H9 (cell line): ENCODE data around the gene KIF24. TPM values are rescaled to one million over a fixed set of nuclear protein-coding genes. Genes with fewer than 3 reads are reported as not detected.

ENCODE experiments used
- DNase-seq: peaks from one replicate; pipeline ENCODE4 v3.0.0-alpha.2; 2017
- H2AFZ ChIP-seq: one replicate; pipeline ENCODE4 v1.6.1; 2013; ENCODE audit warnings: mild to moderate bottlenecking, low read length, control low read depth, moderate library complexity
- H2AK5ac ChIP-seq: 2 replicates; pipeline ENCODE4 v1.6.1; 2013; ENCODE audit warnings: low read length, control low read depth, mixed read lengths; ENCODE audit not compliant: insufficient read length
- H2BK120ac ChIP-seq: one replicate; pipeline ENCODE4 v1.6.1; 2013; ENCODE audit warnings: low read depth, mild to moderate bottlenecking, low read length, control low read depth, inconsistent platforms; ENCODE audit not compliant: poor library complexity, severe bottlenecking
- H2BK12ac ChIP-seq: 2 replicates; pipeline ENCODE4 v1.6.1; 2013; ENCODE audit warnings: low read length, control low read depth, mixed read lengths, low read depth; ENCODE audit not compliant: insufficient read length
- H2BK15ac ChIP-seq: 2 replicates; pipeline ENCODE4 v1.6.1; 2013; ENCODE audit warnings: low read depth, low read length, control low read depth
- H2BK20ac ChIP-seq: one replicate; pipeline ENCODE4 v1.6.1; 2013; ENCODE audit warnings: low read depth, mild to moderate bottlenecking, low read length, control low read depth, inconsistent platforms; ENCODE audit not compliant: poor library complexity, severe bottlenecking
- H2BK5ac ChIP-seq: 2 replicates; pipeline ENCODE4 v1.6.1; 2013; ENCODE audit warnings: low read length, control low read depth, mixed read lengths; ENCODE audit not compliant: insufficient read length
- H3K14ac ChIP-seq: 2 replicates; pipeline ENCODE4 v1.6.1; 2013; ENCODE audit warnings: low read length, control low read depth; ENCODE audit not compliant: insufficient read depth
- H3K18ac ChIP-seq: 2 replicates; pipeline ENCODE4 v1.6.1; 2013; ENCODE audit warnings: low read depth, mild to moderate bottlenecking, mixed read lengths, low read length, control low read depth; ENCODE audit not compliant: insufficient read length
- H3K23ac ChIP-seq: 2 replicates; pipeline ENCODE4 v1.6.1; 2013; ENCODE audit warnings: low read length, control low read depth, mixed read lengths, low read depth; ENCODE audit not compliant: insufficient read length
- H3K23me2 ChIP-seq: 2 replicates; pipeline ENCODE4 v1.6.1; 2013; ENCODE audit warnings: low read depth, mild to moderate bottlenecking, mixed read lengths, low read length, control low read depth; ENCODE audit not compliant: insufficient read length, poor library complexity, severe bottlenecking
- H3K27ac ChIP-seq: 2 replicates; pipeline ENCODE4 v1.5.1; 2013; ENCODE audit warnings: low read length, control low read depth, mixed read lengths, low read depth; ENCODE audit not compliant: insufficient read length
- H3K27me3 ChIP-seq: 2 replicates; pipeline ENCODE4 v1.6.1; 2013; ENCODE audit warnings: low read length, control low read depth, inconsistent platforms; ENCODE audit not compliant: insufficient read depth
- H3K4ac ChIP-seq: 2 replicates; pipeline ENCODE4 v1.6.1; 2013; ENCODE audit warnings: low read depth, mild to moderate bottlenecking, control low read depth, inconsistent platforms, low read length, moderate library complexity
- H3K4me1 ChIP-seq: 2 replicates; pipeline ENCODE4 v1.6.1; 2013; ENCODE audit warnings: low read length, control low read depth, inconsistent platforms; ENCODE audit not compliant: insufficient read depth
- H3K4me2 ChIP-seq: 2 replicates; pipeline ENCODE4 v1.6.1; 2013; ENCODE audit warnings: low read length, control low read depth, mixed read lengths; ENCODE audit not compliant: insufficient read length, insufficient read depth
- H3K56ac ChIP-seq: 2 replicates; pipeline ENCODE4 v1.6.1; 2013; ENCODE audit warnings: low read depth, mild to moderate bottlenecking, mixed read lengths, low read length, control low read depth; ENCODE audit not compliant: insufficient read length
- H3K79me1 ChIP-seq: 2 replicates; pipeline ENCODE4 v1.6.1; 2013; ENCODE audit warnings: low read depth, mild to moderate bottlenecking, moderate library complexity, low read length, control low read depth, inconsistent platforms; ENCODE audit not compliant: insufficient read depth, poor library complexity, severe bottlenecking
- H3K79me2 ChIP-seq: 2 replicates; pipeline ENCODE4 v1.6.1; 2013; ENCODE audit warnings: low read length, control low read depth, inconsistent platforms; ENCODE audit not compliant: insufficient read depth
- H3K9ac ChIP-seq: 2 replicates; pipeline ENCODE4 v1.6.1; 2013; ENCODE audit warnings: low read length, control low read depth, mixed read lengths; ENCODE audit not compliant: insufficient read length; ENCODE audit errors: extremely low read depth
- H3K9me3 ChIP-seq: one replicate; pipeline ENCODE4 v1.6.1; 2013; ENCODE audit warnings: low read depth, low read length, inconsistent platforms; ENCODE audit not compliant: control insufficient read depth
- H3T11ph ChIP-seq: one replicate; pipeline ENCODE4 v1.6.1; 2013; ENCODE audit warnings: mild to moderate bottlenecking, low read length, control low read depth, inconsistent platforms
- H4K20me1 ChIP-seq: one replicate; pipeline ENCODE4 v1.6.1; 2013; ENCODE audit not compliant: control insufficient read depth, insufficient read length, insufficient read depth
- H4K5ac ChIP-seq: 2 replicates; pipeline ENCODE4 v1.6.1; 2013; ENCODE audit warnings: low read depth, mild to moderate bottlenecking, mixed read lengths, low read length, control low read depth; ENCODE audit not compliant: insufficient read length
- H4K8ac ChIP-seq: replicated peaks from 2 replicates; pipeline ENCODE4 v1.6.1; 2013; ENCODE audit warnings: low read length, control low read depth, mixed read lengths, low read depth; ENCODE audit not compliant: insufficient read length
- H4K91ac ChIP-seq: 2 replicates; pipeline ENCODE4 v1.6.1; 2013; ENCODE audit warnings: low read depth, mild to moderate bottlenecking, moderate library complexity, mixed read lengths, low read length, control low read depth; ENCODE audit not compliant: insufficient read length
- H3K27ac Mint-ChIP-seq, 3 experiments: 2 replicates in 2 of 3; 3 replicates in 1 of 3; pipeline ENCODE4 v1.8.0; 2020 to 2021; ENCODE audit warnings: mixed read lengths in 3 of 3, mild to moderate bottlenecking in 1 of 3, moderate library complexity in 1 of 3
- H3K27me3 Mint-ChIP-seq: 2 replicates; pipeline ENCODE4 v1.8.0; 2021; ENCODE audit warnings: low read depth, mild to moderate bottlenecking, moderate library complexity, mixed read lengths
- H3K36me3 Mint-ChIP-seq, 3 experiments: 2 replicates in 2 of 3; 3 replicates in 1 of 3; pipeline ENCODE4 v1.8.0; 2020 to 2021; ENCODE audit warnings: low read depth in 3 of 3, mixed read lengths in 3 of 3; ENCODE audit not compliant: insufficient read depth in 1 of 3
- H3K4me1 Mint-ChIP-seq, 2 experiments: 2 replicates each; pipeline ENCODE4 v1.8.0; 2020; ENCODE audit warnings: mixed read lengths in 2 of 2
- H3K4me3 Mint-ChIP-seq, 2 experiments: 2 replicates in 1 of 2; 3 replicates in 1 of 2; pipeline ENCODE4 v1.8.0; 2020 to 2021; ENCODE audit warnings: mild to moderate bottlenecking in 2 of 2, mixed read lengths in 2 of 2, moderate library complexity in 1 of 2
- H3K9me3 Mint-ChIP-seq, 2 experiments: 2 replicates in 1 of 2; 3 replicates in 1 of 2; pipeline ENCODE4 v1.8.0; 2020; ENCODE audit warnings: mild to moderate bottlenecking in 2 of 2, mixed read lengths in 2 of 2, moderate library complexity in 1 of 2
- CTCF ChIP-seq: fragments of 200-600 bp; sonication (generic); conservative IDR thresholded peaks from 3 replicates; pipeline ENCODE4 v1.8.0; 2021; ENCODE audit warnings: antibody characterized with exemption, mild to moderate bottlenecking
- WGBS: extraction: QIAGEN DNeasy Blood & Tissue Kit; methylation state at CpG from one replicate; pipeline ENCODE4 v1.1.7; 2013; ENCODE audit warnings: missing lambda C conversion rate, low lambda C conversion rate, mixed read lengths; ENCODE audit not compliant: insufficient read length; ENCODE audit errors: extremely low coverage; 5-methylcytosine and 5-hydroxymethylcytosine counted together
- total RNA-seq: library from RNA; stranded (reverse); gene quantifications from 2 replicates; pipeline ENCODE4 v1.2.1, GENCODE V29; 2021

The KIF24 gene
- total RNA-seq, 1 experiment from 2014 or later: 4.0 TPM

GRCh38 chr9:34291023-34291422, 38.0 kb downstream of the KIF24 start:
- no peak for TF ChIP-seq CTCF

More at GRCh38 chr9:34291023-34291422, 38.0 kb downstream of the KIF24 start:
- Histone ChIP-seq H3K9ac (no peak overlapping the region), H3K27ac (no peak overlapping the region), H4K5ac (no peak overlapping the region), H3K4me1 (no peaks in the 10 kb centered on the region), H2BK5ac (no peak overlapping the region), H3K56ac (no peak overlapping the region), H4K20me1 (no peaks in the 10 kb centered on the region), H3K4me2 (no peak overlapping the region), H3K14ac (no peak overlapping the region), H3K27me3 (no peaks in the 10 kb centered on the region), H2BK12ac (no peak overlapping the region), H4K8ac (no peak overlapping the region), H2AFZ (no peak overlapping the region), H2BK15ac (no peak overlapping the region), H3K9me3 (no peaks in the 10 kb centered on the region), H2BK20ac (no peak overlapping the region), H3T11ph (no peak overlapping the region), H3K4ac (no peak overlapping the region), H3K23ac (no peak overlapping the region), H3K18ac (no peak overlapping the region), H3K79me1 (no peaks in the 10 kb centered on the region), H4K91ac (no peak overlapping the region), H3K79me2 (no peaks in the 10 kb centered on the region), H3K23me2 (no peaks in the 10 kb centered on the region), H2AK5ac (no peak overlapping the region), H2BK120ac (no peak overlapping the region)
- Mint-ChIP-seq H3K4me1 (no peaks in the 10 kb centered on the region), H3K27ac (no peak overlapping the region), H3K9me3 (no peaks in the 10 kb centered on the region), H3K4me3 (no peak overlapping the region), H3K36me3 (peaks cover 4 to 5% (median 5%) of the 10 kb centered on the region in 3 experiments; a peak in 5 of 7 replicates), H3K27me3 (no peaks in the 10 kb centered on the region)
- no peak for DNase-seq
- 100% methylated on average over 1 of the region's 2 CpGs for WGBS
